Measurements from ENCODE around the gene ZIC4.

Gene ZIC4

GRCh38 chr3:147368561-147369221 lies 37.7 kb downstream of the ZIC4 start:
- DNase-seq (ENCODE audit: low read depth): no peak

DNA sequence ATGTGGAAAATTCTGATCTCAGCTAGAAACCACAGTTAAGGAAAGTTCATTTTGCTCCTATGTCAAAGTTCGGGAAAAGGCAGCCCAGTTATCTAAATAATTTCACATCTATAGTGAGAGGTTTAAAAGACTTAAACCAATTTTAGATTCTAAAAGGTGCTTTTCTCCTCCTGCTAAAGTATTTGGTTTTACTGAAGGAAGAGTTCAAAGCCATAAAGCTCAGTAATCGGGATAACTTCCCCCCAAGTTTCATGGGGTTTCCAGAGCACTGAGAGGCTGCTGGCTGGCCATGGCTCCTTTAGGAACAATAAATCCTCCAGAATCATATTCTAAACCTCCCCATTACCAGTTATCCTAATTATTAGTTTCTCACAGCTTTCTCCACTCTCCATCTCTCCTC lies 38.2 kb downstream of the ZIC4 start:
- no peak for DNase-seq (ENCODE audit: low read depth)

- no peak for DNase-seq (ENCODE audit: low read depth)
Observed at GRCh38 chr3:147367676-147368075, 38.7 kb downstream of the ZIC4 start.

DNA sequence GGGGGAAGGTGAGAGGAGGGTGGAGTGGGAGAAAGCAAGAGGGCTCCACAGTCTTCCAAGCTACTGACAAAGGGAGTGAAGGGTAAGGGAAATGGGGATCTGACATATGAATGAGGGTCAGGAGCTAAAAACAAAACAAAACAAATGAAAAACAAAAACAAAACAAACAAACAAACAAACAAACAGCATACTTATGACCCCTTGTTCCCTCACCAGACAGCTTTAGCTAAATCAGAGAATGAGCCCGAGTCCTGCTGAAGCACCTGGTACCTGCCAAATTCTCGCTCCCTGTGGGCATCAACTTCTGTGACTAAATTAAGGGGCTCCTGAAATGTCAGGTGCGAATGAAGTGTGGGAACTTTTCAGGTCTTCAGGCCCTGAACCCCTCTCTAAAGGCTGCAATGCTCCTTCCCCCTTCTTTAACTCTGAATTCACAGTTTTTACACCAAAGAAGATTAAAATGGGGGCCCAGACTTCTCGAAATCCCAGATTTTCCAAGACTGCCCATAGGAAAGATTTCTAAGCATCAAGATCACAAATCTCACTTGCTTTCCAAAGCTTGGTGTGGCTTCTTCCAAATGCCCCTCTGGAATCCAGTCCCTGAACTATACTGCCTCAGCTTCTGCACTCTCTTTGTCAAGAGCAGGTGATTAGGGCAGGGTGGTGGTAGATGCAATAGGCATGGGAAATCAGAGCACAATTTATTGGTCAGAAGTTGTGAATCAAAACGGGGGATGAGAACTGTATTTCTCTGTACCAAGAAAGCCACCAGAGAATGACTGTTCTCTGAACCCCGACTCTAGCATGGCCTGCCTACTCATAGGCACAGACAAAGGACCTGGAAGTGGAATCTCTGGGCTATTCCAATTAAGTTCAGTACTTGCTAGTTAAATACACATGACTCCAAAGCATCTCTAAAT lies 40.9 kb downstream of the ZIC4 start:
- DNase-seq (ENCODE audit: low read depth): no peak

- DNase-seq (ENCODE audit: low read depth): no peak
Observed at GRCh38 chr3:147364771-147365170, 41.6 kb downstream of the ZIC4 start.

GRCh38 chr3:147361454-147362420 lies 44.6 kb downstream of the ZIC4 start:
- DNase-seq (ENCODE audit: low read depth): no peak

DNA sequence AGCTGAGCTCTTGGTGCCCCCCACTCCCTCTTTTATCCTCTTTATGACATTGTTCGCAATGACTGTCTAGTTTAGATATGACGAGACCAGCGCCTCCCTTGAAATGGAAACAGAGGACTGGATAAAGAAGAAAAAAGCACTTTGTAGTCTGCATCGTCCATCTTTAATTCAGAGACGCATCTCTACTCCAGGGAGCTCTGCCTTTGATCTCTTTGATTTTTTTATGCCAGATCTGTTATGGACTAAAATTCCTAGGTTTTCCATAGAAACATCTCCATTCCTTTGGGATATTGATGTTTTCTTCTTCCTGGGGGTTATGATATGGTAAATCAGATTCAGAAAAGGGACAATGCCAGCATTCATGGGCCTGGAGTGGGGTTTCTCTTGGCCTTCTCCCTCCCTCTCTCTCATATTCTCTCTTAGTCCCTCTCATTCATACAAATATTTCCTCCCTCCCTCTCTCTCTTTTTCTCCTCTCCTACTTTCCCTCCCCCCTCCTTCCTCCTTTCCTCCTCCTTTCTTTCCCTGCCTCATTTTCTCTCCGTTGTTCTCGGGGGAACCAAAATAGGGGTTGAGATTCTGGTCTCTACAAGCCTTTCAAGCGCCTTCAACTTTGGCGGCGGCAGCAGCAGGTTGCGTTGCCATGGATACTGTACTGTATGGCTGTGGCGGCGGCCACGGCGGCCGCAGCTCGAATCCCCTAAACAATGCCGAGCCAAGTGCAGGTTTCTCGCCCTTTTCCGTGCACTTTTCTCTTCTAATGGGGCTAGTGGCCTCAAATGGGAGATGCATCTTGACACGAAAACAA lies 45.5 kb downstream of the ZIC4 start:
- DNase-seq (ENCODE audit: low read depth): no peak

DNA sequence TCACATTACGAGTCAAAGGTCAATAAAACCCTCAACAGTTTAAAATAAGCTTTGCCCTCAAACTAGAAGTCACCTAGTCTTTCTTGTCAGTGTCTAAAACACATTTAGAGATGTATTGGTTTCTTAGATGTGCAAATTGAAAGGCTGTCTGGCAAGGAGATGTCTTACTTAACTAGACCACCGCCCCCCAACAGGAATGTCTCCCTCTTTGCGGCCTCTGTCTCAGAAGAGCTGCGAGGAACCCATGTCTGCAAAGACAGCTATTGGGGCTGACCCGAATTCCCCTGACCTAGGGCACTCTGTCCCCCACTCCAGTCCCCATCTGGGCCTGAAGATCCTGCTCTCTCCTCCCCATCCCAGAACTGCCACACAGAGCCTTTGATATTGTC lies 46.3 kb downstream of the ZIC4 start:
- no peak for DNase-seq (ENCODE audit: low read depth)

- no peak for DNase-seq (ENCODE audit: low read depth)
Observed at GRCh38 chr3:147359177-147360050, 46.9 kb downstream of the ZIC4 start.

GRCh38 chr3:147358144-147358992 lies 48.0 kb downstream of the ZIC4 start:
- DNase-seq (ENCODE audit: low read depth): no peak

GRCh38 chr3:147356909-147357900 lies 49.1 kb downstream of the ZIC4 start:
- DNase-seq (ENCODE audit: low read depth): no peak

DNA sequence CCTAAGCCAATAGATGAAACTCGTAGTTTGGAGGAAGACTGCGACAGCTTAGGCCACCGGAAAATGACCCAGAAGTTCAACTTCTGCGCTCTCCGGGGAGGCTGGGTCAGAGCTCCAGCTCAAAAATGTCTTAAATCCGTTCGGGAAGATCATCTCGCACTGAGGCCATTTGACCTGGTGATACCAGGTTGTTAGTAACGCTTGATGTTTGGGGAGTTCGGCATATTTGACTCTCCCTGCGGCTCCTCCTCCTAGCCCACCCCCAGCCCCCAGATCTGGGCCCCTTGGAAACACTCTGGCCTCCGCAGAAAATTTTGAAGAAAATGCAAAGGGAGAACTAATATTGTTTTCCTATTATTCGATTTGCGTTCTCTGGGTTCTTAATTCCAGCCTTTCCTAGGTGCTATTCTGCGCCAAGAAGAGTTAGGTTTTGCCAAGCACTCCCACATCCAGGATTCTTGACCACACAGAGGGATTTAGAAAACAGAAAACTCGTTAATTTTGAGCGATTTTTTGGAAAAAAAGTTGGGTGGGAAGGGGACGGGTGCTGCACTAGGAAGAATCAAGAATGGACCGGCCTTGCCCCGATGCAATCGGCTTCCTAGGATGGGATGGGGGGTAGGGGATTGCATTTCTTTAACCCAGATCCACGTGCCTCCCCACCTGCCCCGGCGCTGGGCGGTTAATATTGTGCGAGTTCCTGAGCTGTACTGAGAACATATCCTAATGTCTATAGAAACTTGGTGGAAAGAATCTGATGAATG lies 50.0 kb downstream of the ZIC4 start:
- no peak for DNase-seq (ENCODE audit: low read depth)

DNA sequence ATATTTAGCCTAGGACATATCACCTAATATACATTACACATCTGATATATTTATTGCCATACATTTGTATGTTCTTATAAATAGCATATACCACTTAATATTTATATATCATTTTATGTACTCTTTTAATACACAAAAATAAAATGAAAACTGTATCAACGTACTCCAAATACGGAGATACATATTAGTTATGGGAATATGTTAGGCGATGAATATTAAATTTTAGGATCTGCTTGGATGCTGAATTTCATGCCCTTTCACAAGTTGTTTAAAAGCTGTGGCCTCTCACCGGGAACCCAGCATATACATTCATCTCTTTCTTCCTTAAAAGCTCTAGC lies 50.6 kb downstream of the ZIC4 start:
- DNase-seq (ENCODE audit: low read depth): no peak

DNA sequence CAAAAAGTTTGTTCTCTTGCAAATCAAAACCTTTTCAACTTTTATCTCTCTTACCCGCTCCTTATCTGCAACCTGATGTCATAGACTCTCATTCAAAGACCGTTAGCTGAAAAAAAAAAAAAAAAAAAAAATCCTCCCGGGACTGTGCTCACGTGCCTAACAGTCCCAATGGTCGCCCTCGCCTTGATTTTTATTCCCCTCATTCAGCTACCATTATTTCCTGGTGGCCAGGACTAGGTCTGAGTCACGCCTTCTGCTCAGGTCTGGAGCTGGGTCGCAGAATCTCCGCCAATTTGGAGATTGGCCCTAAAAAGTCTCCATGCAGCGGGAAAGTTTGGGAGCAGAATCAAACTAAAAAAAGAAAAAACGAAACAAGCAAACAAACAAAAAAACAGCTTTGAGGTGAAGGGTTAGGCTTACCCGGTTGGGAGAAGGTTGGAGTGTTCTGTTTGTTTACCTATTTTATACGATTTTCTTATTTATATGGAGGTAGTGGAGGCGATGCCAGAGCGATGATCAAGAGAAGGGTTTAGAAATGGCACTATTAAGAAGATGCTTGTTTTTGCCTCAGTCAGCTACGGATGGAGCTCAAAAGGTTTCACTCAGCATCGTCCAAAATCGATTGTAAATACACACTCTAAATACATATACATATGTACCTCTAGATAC lies 51.1 kb downstream of the ZIC4 start:
- no peak for DNase-seq (ENCODE audit: low read depth)

GRCh38 chr3:147354623-147355022 lies 51.7 kb downstream of the ZIC4 start:
- DNase-seq (ENCODE audit: low read depth): no peak

- no peak for DNase-seq (ENCODE audit: low read depth)
Observed at GRCh38 chr3:147351301-147351700, 55.0 kb downstream of the ZIC4 start.

- DNase-seq (ENCODE audit: low read depth): no peak
Observed at GRCh38 chr3:147348976-147349375, 57.4 kb downstream of the ZIC4 start.

Data from activated gamma-delta T cell treated with anti-CD3 and anti-CD28 coated beads, Interleukin-2, amount 50 U/mL, for 16 hours (primary cell).